T-helper 2 cell (primary cell): ENCODE results near the gene NAA15.
"Not testable (repeated sequence)": the region's sequence is repeated elsewhere in the genome, so short reads cannot be mapped to it uniquely, and the experiment has no call there.

Experiments used
- DNase-seq, 5 experiments: peaks; one replicate each; pipeline versions ENCODE4 v3.0.0 to v3.0.0-alpha.2; 2012 to 2022

NAA15 gene

DNA sequence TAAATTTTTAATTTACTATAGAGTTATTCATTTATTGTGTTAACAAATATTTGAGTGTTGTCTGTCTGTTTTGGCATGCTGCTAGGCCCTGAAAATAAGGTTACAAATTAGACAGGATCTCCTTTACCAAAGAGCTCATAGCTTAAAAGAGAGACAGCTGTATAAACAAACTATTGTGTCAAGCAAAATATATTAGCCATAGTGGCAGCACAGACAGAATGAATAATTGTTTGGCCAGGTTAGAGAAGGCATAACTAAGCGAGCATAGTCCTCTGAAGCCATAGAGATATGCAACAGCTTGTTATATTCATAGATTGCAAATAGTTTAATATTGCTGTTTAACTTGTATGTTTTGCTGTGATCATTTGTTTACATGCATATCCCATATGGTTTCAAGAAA is 67.7 kb downstream of the NAA15 start:
- DNase-seq: no peak

DNA sequence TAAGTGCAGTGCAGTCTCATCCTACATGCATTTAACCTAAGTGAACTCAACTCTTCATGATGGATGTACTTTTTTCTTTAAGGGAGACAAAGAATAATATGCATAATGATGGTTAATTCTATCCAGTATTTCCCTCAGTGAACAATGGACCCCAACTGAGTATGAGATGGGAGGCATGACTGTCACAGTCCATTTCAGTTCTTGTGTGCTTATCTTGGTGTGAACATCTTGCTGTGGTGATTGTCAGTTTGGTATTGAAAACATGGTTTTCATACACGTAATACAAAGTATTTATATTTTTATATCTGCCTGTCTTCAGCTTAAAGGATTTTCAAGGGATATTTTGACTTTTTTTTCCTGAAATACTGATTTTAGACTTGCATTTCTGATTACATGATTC is 72.9 kb downstream of the NAA15 start:
- DNase-seq: no peak

DNA sequence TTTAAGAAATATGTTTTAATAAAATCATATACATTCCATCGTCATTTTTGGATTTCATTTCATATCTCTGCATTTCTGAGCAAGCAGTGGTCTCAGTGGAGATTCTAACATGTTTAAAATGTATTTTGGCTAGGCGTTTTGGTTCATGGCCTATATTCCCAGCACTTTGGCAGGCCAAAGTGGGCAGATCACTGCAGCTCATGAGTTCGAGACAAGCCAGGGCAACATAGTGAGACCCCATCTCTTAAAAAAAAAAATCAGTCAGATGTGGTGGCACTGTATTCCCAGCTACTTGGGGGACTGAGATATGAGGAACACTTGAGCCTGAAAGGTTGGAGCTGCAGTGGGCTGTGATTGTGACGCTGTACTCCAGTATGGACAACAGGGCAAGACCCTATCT is 85.1 kb downstream of the NAA15 start:
- DNase-seq: no peak

DNA sequence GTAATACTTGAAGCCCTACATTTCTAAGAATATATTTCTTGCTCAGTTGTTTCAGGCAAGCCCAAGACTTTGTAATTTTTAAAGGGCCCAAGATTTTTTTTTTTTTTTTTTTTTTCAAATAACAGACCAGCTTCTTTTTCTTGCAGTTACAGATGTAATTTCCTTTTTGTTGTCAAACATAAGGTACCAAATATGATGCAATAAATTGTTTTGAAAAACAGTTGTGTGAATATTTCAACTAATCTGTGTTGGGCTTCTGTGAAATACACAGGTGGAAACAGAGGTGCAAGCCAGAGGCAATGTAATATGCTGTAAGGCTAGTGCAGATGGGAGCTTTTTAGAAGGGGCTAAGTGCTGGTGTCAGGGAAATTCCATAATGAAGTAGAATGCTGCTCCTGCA is 87.8 kb downstream of the NAA15 start:
- no peak for DNase-seq

- DNase-seq: no peak
Observed at GRCh38 chr4:139389991-139390390, 88.7 kb downstream of the NAA15 start.

DNA sequence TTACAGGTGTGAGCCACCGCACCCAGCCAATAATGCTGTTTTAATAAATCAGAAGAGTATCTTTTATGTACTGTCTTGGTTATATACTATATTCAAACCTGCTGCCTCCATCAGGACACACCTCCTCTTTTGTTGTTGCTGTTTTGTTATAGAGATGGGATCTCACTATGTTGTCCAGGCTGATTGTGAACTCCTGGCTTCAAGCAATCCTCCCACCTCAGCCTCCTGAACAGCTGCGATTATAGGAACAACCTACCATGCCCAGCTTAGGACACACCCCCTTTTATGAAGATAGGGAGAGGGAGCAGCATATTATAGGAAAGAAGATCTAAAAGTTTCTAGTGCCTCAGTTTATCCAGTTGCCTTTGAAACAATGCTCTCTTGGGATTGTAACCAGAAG is 90.4 kb downstream of the NAA15 start:
- DNase-seq: no peak

- DNase-seq: no peak
Observed at GRCh38 chr4:139392797-139393196, 91.5 kb downstream of the NAA15 start.

- DNase-seq: no peak
Observed at GRCh38 chr4:139401368-139401767, 100.1 kb downstream of the NAA15 start.

DNA sequence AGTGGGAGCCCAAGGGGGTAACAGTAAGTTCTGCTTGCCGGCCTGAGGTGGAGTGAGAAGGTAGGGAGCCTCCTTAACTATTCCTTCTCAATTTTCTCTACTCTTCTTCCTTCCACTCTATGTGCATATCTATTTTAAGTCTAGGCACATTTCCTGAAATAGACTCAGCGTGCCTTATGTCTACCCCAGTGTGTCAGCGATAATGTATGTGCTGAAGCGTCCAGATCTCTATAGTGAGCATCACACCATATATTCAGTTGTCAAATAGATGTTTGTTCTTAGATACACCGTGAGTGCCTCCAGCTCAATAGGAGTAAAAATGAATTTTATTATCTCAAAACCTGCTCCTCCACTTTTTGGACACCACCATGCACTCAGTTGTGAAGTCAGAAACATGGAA is 101.1 kb downstream of the NAA15 start:
- DNase-seq: no peak

DNA sequence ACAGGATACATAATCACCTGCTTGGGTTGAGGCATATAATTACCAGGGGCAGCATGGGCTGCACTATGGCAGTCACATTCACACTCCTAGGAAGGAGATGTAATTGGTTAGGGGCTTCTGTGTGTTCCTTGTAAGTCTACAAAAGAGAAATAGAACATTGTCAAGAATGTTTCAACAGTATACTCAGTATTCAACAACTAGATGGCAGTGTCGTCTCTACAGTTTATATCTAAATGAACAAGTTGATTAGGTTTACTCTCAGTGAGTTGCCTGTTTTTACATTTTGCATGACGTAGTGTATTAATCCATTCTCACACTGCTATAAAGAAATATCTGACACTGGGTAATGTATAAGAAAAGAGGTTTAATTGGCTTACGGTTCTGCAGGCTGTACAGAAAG is 102.2 kb downstream of the NAA15 start:
- peak in 1 of 5 experiments; percentile 23 for DNase-seq

GRCh38 chr4:139410312-139410711 is 109.0 kb downstream of the NAA15 start:
- DNase-seq: no peak

DNA sequence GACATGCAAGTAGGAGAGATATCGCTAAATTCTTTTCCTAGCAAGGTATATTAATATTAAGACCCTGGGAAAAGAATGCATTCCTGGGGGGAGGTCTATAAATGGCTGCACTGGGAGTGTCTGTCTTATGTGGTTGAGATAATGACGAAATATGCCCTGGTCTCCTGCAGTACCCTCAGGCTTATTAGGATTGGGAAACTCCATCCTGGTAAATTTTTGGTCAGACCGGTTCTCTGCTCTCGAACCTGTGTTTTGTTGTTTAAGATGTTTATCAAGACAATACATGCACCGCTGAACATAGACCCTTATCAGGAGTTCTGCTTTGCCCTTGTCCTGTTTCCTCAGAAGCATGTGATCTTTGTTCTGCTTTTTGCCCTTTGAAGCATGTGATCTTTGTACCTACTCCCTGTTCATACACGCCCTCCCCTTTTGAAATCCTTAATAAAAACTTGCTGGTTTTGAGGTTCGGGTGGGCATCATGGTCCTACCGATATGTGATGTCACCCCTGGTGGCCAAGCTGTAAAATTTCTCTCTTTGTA is 113.4 kb downstream of the NAA15 start:
- not testable (repeated sequence) for DNase-seq

DNA sequence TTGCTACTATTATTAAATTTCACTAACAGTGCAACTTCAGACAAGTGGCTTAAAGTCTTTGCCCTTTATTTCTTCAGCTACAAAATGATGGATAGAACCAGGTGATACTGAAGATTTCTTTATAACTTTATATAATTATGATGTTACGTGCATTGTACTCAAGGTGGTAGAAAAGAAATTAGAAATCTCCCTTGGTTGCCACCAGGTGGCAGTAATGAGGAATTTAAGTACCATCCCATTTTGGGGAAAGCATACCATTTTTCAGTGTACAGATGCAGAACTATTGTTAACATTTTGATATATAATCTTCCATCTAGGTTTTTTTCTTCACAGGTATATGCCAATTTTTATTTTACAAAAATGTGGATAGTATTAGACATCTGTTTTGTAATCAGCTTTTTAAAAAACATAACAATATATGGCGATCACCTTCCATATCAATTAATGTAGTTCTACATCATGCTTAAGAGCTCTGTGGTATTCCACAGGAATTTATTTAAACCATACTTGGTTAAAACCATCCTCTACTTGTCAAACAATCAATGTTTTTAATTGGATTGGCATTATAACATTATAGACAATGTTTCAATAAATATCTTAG is 114.9 kb downstream of the NAA15 start:
- peak in 2 of 5 experiments; percentile 12 to 61 for DNase-seq

DNA sequence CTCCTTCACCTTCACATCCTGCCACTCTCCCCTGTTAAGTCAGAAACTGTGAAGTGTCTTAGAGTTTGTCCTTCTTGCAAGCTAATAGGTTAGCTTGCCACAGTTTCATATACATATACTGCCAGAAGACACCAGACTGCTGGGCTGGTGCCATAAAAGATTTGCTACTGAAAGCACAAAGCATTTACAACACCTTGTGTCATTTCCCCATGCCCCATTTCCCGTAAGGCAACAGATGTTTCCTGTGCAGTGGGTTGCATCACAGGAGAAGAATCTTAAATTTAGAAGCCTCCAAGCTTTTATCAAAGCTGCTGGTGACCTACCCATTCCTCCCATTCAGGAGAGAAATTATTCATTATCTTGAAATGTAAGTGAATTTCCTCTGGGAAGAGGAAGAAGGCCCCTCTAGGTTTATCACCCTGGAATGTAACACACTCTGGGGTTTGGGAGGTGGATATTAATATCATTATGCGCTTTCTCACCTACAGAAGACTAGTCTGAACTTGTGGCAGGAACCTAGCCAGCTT is 118.1 kb downstream of the NAA15 start:
- peak in 2 of 5 experiments; percentile 13 to 35 for DNase-seq

GRCh38 chr4:139420652-139421051 is 119.3 kb downstream of the NAA15 start:
- DNase-seq: no peak

- DNase-seq: no peak
Observed at GRCh38 chr4:139436122-139436521, 134.8 kb downstream of the NAA15 start.

GRCh38 chr4:139438141-139438540 is 136.8 kb downstream of the NAA15 start:
- DNase-seq: no peak

- no peak for DNase-seq
Observed at GRCh38 chr4:139441029-139441428, 139.7 kb downstream of the NAA15 start.

DNA sequence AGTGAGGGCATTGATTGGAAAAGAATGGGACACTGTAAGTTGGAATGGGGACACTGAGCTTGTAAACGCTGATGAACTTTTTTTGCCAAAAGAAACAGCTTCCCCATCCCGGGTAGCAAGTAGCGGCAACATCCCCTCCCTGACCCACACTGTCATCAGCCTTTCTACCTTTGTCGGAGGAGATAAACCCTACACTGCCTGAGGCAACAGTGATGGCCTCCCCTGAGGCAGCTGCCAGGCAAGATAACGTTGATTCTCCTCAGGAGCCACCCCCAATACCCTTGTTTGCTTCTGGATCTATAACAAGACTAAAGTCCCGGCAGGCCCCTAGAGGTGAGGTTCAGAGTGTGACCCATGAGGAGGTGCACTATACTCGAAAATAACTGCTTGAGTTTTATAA is 142.4 kb downstream of the NAA15 start:
- DNase-seq: no peak

DNA sequence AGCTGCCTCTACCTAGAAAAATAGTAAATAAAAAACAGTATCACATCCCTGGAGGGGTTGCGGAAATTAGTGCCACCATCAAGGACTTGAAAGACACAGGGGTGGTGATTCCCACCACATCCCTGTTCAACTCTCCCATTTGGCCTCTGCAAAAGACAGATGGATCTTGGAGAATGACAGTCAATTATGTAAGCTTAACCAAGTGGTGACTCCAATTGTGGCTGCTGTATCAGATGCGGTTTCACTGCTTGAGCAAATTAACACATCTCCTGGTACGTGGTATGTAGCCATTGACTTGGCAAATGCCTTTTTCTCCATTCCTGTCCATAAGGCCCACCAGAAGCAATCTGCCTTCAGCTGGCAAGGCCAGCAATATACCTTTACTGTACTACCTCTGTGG is 143.6 kb downstream of the NAA15 start:
- not testable (repeated sequence) for DNase-seq

DNA sequence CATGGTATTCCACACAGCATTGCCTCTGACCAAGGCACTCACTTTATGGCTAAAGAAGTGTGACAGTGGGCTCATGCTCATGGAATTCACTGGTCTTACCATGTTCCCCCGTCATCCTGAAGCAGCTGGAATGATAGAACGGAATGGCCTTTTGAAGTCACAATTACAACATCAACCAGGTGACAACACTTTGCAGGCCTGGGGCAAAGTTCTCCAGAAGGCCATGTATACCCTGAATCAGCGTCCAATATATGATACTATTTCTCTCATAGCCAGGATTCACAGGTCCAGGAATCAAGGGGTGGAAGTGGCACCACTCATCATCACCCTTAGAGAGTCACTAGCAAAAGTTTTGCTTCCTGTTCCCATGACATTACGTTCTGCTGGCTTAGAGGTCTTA is 145.8 kb downstream of the NAA15 start:
- DNase-seq: not testable (repeated sequence)

DNA sequence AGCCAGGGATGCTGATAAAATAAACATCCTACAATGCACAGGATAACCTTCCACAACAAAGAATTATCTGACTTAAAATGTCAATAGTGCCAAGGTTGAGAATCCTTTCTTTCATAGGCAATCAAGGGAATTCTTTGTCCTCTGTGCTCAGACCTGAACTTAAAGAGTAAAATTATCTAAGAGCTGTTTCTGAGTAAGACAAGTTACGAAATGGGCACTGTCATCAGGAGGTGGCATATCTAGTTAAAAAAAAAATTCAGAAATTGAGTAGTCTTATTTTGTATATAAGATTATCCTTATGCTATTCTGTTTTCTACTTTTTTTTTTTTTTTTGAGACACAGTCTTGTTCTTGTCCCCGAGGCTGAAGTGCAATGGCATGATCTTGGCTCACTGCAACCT is 149.3 kb downstream of the NAA15 start:
- DNase-seq: no peak

GRCh38 chr4:139451997-139452396 is 150.7 kb downstream of the NAA15 start:
- no peak for DNase-seq

- peak in 4 of 5 experiments; percentile 35 to 93 (median 70) for DNase-seq
Observed at GRCh38 chr4:139453041-139453370, 151.7 kb downstream of the NAA15 start.
